Neural progenitor cell (in vitro differentiated cells): ENCODE results near the gene SLC11A2.

Source experiments
- CTCF ChIP-seq: fragments of 200-600 bp; sonication (generic); IDR thresholded peaks from 2 replicates; pipeline ENCODE4 v1.5.1; 2017; ENCODE audit warnings: antibody characterized with exemption, mild to moderate bottlenecking
- EZH2 ChIP-seq: fragments of 200-600 bp; sonication (generic); IDR thresholded peaks from 2 replicates; pipeline ENCODE4 v1.6.1; 2017; ENCODE audit warnings: antibody characterized with exemption, mild to moderate bottlenecking, moderate library complexity
- EZH2phosphoT487 ChIP-seq: fragments of 200-600 bp; sonication (generic); IDR thresholded peaks from 2 replicates; pipeline ENCODE4 v1.6.1; 2017; ENCODE audit warnings: antibody characterized with exemption

GRCh38 chr12:50934371-50934851 is 91.8 kb downstream of the SLC11A2 start:
- TF ChIP-seq EZH2 (no peak), CTCF (no peak), EZH2phosphoT487 (no peak)
